H54 (cell line): ENCODE data around the gene WASF3.
"Not testable (repeated sequence)": the region's sequence is repeated elsewhere in the genome, so short reads cannot be mapped to it uniquely, and the experiment has no call there.

Experiments used
- DNase-seq: peaks from one replicate; pipeline ENCODE4 v3.0.0; 2011; ENCODE audit warnings: low spot score, mixed read lengths; ENCODE audit not compliant: insufficient read length
- FAIRE-seq: peaks from 3 replicates; lab custom pipeline; 2011; peaks lifted over from hg19 to GRCh38; lab: Jason Lieb, UNC
- POLR2A ChIP-seq: IDR thresholded peaks from 2 replicates; pipeline ENCODE4 v1.6.1; 2011; ENCODE audit warnings: low read depth, mild to moderate bottlenecking, low read length

WASF3 gene

DNA sequence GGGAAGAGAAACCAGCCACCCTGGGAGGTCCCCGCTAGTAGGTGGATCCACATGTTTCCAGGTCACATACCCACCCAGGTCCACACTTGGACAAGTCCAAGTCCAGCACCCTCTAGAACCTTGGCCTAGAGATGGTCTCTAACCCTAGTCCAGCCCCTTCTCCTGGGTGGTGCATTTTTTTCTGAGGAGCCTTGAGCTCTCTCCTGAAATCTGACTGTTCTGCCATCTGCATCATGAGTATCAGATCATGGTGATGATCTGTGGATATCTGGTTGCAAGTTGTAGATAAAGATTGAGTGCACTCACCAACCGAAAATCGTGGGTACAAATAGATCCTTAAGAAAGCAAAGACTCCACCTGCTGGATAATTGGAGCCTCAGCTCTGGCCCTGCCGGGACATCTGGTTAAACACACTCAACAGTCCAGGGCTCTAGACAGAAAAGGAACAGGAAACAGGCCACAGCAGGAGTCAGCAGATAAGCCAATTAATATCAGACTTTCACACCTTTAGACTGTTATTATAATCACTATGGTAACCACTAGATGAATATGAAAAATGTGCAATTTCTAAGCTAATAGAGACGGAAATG is 162.0 kb downstream of the WASF3 start:
- DNase-seq (no peak), FAIRE-seq (no peak)
- no peak for TF ChIP-seq POLR2A

- FAIRE-seq (no peak), DNase-seq (no peak)
- no peak for TF ChIP-seq POLR2A
Observed at GRCh38 chr13:26721251-26722121, 164.0 kb downstream of the WASF3 start.

GRCh38 chr13:26722321-26722720 is 164.8 kb downstream of the WASF3 start:
- no peak for DNase-seq
- no peak for TF ChIP-seq POLR2A
- no peak for FAIRE-seq

GRCh38 chr13:26723620-26724019 is 166.1 kb downstream of the WASF3 start:
- not testable (repeated sequence) for FAIRE-seq, DNase-seq

- TF ChIP-seq POLR2A: no peak
Observed at GRCh38 chr13:26726684-26727083, 169.2 kb downstream of the WASF3 start.

DNA sequence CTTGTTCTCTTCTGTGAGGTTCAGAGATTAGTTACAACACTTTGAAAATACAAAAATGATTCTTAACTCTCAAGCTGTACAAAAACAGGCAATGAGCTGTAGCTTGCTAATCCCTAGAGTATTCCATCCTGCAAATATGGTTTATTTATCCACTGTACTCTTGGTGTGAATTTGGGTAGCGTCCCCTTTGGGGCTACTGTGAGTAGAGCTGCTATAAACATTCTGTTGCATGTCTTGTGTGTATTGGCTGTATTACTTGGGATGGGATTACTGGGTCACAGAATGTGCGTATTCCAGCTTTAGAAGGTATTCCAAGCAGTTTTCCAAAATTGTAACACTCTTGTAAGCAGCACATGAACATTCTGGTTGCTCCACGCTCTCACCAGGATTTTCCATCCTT is 169.6 kb downstream of the WASF3 start:
- TF ChIP-seq POLR2A: no peak
- FAIRE-seq (no peak), DNase-seq (no peak)

More at GRCh38 chr13:26726684-26727083, 169.2 kb downstream of the WASF3 start:
- FAIRE-seq (no peak), DNase-seq (no peak)

DNA sequence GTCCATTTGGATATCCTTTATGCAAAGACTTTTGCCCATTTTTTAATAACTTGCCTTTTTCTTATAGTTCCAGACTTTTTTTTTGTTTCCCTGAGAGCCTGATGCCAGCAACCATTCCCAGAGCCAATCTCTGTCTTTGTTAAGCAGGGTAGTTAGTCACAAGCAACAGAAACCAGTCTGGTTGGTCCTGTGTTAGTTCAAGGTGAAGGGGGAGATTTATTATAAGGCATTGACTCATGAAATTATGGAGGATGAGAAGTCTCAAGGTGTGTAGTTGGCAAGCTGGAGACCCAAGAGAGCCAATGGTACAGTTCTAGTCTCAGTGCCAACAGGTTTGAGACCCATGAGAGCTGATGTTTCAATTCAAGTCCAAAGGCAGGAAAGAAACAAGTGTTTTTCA is 170.2 kb downstream of the WASF3 start:
- DNase-seq: no peak
- TF ChIP-seq POLR2A: no peak
- no peak for FAIRE-seq

GRCh38 chr13:26735677-26736076 is 178.2 kb downstream of the WASF3 start:
- no peak for DNase-seq
- no peak for TF ChIP-seq POLR2A
- FAIRE-seq: no peak
